ENCODE measurements around the gene ACO1.

DNA sequence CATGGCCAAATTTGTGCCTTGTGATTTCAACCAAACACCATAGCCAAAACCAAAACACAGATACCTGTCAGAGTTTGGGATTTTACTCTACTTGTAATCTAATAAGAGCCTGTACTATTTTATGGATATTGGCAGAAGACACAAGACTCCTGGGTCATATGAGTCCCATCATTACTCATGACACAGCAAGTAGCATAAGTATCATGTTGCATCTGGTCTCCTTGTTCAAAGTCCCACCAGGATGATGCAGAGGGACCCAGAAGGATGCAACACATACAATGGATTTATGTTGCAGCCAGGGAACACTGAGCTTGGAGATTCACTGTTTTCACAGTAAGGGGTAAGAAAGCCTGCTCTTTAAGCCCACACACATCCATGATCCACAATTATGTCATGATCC is 13.2 kb upstream of the ACO1 start:
- no peak for TF ChIP-seq CTCF (IDR thresholded peaks at IDR 0.05; ENCODE audit: extremely low read depth in 1 of 2, insufficient read depth in 1 of 2, low read depth in 1 of 2, low read length in 2 of 2)
- TF ChIP-seq GATA2 (IDR thresholded peaks at IDR 0.05; ENCODE audit: insufficient read depth, insufficient read length, low read depth, low read length): no peak
- no peak for TF ChIP-seq POLR2AphosphoS5 (IDR thresholded peaks at IDR 0.05; ENCODE audit: insufficient read depth, low read depth, low read length)
- no peak for TF ChIP-seq POLR2A (IDR thresholded peaks at IDR 0.05; ENCODE audit: low read depth, low read length)
- TF ChIP-seq MYC (IDR thresholded peaks at IDR 0.05; ENCODE audit: low read depth, low read length): no peak
- TF ChIP-seq EZH2 (IDR thresholded peaks at IDR 0.05; ENCODE audit: borderline replicate concordance, low read depth, low read length, severe bottlenecking): no peak
- TF ChIP-seq MAX (IDR thresholded peaks at IDR 0.05; ENCODE audit: insufficient read depth, insufficient read length): no peak
- TF ChIP-seq FOS (IDR thresholded peaks at IDR 0.05; ENCODE audit: borderline replicate concordance, insufficient read depth, low read length): no peak
- TF ChIP-seq JUN (IDR thresholded peaks at IDR 0.05; ENCODE audit: borderline replicate concordance, insufficient read depth, insufficient read length, low read depth): no peak

All from endothelial cell of umbilical vein (primary cell).